Measurements from ENCODE around the gene TTC39C. TPM values are rescaled to one million over a fixed set of nuclear protein-coding genes. Genes with fewer than 3 reads are reported as not detected.

The TTC39C gene
- total RNA-seq, 1 donor from 2014 or later, result 14.3 TPM

- TF ChIP-seq, protein P1, sequence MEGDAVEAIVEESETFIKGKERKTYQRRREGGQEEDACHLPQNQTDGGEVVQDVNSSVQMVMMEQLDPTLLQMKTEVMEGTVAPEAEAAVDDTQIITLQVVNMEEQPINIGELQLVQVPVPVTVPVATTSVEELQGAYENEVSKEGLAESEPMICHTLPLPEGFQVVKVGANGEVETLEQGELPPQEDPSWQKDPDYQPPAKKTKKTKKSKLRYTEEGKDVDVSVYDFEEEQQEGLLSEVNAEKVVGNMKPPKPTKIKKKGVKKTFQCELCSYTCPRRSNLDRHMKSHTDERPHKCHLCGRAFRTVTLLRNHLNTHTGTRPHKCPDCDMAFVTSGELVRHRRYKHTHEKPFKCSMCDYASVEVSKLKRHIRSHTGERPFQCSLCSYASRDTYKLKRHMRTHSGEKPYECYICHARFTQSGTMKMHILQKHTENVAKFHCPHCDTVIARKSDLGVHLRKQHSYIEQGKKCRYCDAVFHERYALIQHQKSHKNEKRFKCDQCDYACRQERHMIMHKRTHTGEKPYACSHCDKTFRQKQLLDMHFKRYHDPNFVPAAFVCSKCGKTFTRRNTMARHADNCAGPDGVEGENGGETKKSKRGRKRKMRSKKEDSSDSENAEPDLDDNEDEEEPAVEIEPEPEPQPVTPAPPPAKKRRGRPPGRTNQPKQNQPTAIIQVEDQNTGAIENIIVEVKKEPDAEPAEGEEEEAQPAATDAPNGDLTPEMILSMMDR (IDR thresholded peaks at IDR 0.05; ENCODE audit: unreplicated experiment), result no peak
- Mint-ChIP-seq H3K4me1 (ENCODE audit: unreplicated experiment) (peaks cover 12% of the 10 kb centered on the region), H3K27ac (ENCODE audit: unreplicated experiment) (no peak overlapping the region), H3K4me3 (ENCODE audit: unreplicated experiment) (no peak overlapping the region), H3K27me3 (ENCODE audit: unreplicated experiment) (no peaks in the 10 kb centered on the region), H3K9me3 (ENCODE audit: unreplicated experiment) (no peaks in the 10 kb centered on the region), H3K36me3 (ENCODE audit: low read depth, unreplicated experiment) (no peaks in the 10 kb centered on the region)
- no peak for DNase-seq (ENCODE audit: low spot score)
Observed at GRCh38 chr18:24180048-24180447, 165.5 kb downstream of the TTC39C start.

DNA sequence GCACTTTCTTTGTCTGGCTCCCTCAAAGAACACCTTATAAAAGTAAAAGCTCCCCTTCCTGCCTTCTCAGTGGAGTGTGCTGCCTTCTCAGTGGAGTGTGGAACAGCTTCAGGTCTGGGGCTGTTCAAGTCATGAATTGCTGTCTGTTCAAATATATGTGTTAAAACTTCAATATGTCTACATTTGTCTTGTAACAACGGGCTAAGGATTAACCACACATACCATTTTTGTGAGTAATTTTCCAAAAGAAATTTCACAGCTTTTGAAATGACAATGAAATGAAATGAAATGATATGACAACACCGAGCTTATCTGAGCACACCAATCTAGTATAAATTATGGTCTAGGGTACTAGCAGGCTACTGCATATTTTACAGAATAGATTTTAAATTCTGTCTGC is 167.3 kb downstream of the TTC39C start:
- no peaks in the 10 kb centered on the region for H3K27me3 Mint-ChIP-seq (ENCODE audit: unreplicated experiment)
- no peaks in the 10 kb centered on the region for H3K9me3 Mint-ChIP-seq (ENCODE audit: unreplicated experiment)
- H3K36me3 Mint-ChIP-seq (ENCODE audit: low read depth, unreplicated experiment), result no peaks in the 10 kb centered on the region
- H3K27ac Mint-ChIP-seq (ENCODE audit: unreplicated experiment), result no peak overlapping the region
- H3K4me1 Mint-ChIP-seq (ENCODE audit: unreplicated experiment), result peaks cover 7% of the 10 kb centered on the region
- no peak overlapping the region for H3K4me3 Mint-ChIP-seq (ENCODE audit: unreplicated experiment)
- no peak for DNase-seq (ENCODE audit: low spot score)
- TF ChIP-seq, protein P1 (IDR thresholded peaks at IDR 0.05; ENCODE audit: unreplicated experiment), result no peak

Other genes with a start within 250 kb of the TTC39C start
- gene CABYR, start 124.3 kb downstream of the TTC39C start, total RNA-seq (ENCODE audit: unreplicated experiment), result 8.4 TPM

Data from endothelial cell (in vitro differentiated cells).